Lung (tissue), 12 donors: ENCODE results near the gene PICK1. TPM values are rescaled to one million over a fixed set of nuclear protein-coding genes. Genes with fewer than 3 reads are reported as not detected.
A peak's percentile ranks its signal among the peaks of the same experiment; 100 is the strongest.

Source experiments
- ATAC-seq: fragments of 200-7000 bp; cut with Tn5 transposase; one replicate; pipeline ENCODE4 v1.9.1; 2020; ENCODE audit warnings: moderate number of reproducible peaks; ENCODE audit not compliant: insufficient read depth, low FRiP score
- DNase-seq, 3 donors: peaks; one replicate each; pipeline ENCODE4 v3.0.0-alpha.2; 2013 to 2017
- H3K27ac ChIP-seq, 2 donors: one replicate each; pipeline ENCODE4 v1.5.1; 2013; ENCODE audit warnings: mild to moderate bottlenecking in 2 of 2, moderate library complexity in 2 of 2, control low read depth in 1 of 2, inconsistent platforms in 1 of 2, low read depth in 1 of 2, low read length in 1 of 2
- H3K27me3 ChIP-seq, 3 donors: one replicate each; pipeline ENCODE4 v1.5.1; 2013; ENCODE audit warnings: low read length in 2 of 3; ENCODE audit not compliant: control insufficient read depth in 3 of 3, insufficient read depth in 3 of 3
- H3K36me3 ChIP-seq, 4 donors: one replicate each; pipeline ENCODE4 v1.5.1; 2013; ENCODE audit warnings: low read length in 4 of 4, mild to moderate bottlenecking in 1 of 4, moderate library complexity in 1 of 4; ENCODE audit not compliant: control insufficient read depth in 4 of 4, insufficient read depth in 4 of 4
- H3K4me1 ChIP-seq, 5 donors: one replicate each; pipeline ENCODE4 v1.5.1; 2013; ENCODE audit warnings: low read length in 5 of 5, mild to moderate bottlenecking in 2 of 5, moderate library complexity in 1 of 5; ENCODE audit not compliant: control insufficient read depth in 5 of 5, insufficient read depth in 5 of 5
- H3K4me3 ChIP-seq: one replicate; pipeline ENCODE4 v1.5.1; 2013; ENCODE audit warnings: mild to moderate bottlenecking, control low read depth, moderate library complexity
- H3K9ac ChIP-seq, 2 donors: one replicate each; pipeline ENCODE4 v1.5.1; 2013; ENCODE audit warnings: low read length in 2 of 2, control low read depth in 1 of 2; ENCODE audit not compliant: insufficient read depth in 1 of 2
- H3K9me3 ChIP-seq, 4 donors: one replicate each; pipeline ENCODE4 v1.5.1; 2013; ENCODE audit warnings: low read length in 3 of 4, mild to moderate bottlenecking in 1 of 4, moderate library complexity in 1 of 4; ENCODE audit not compliant: control insufficient read depth in 4 of 4, insufficient read depth in 3 of 4
- CTCF ChIP-seq: IDR thresholded peaks from 2 replicates; pipeline ENCODE4 v1.5.1; 2012; ENCODE audit warnings: mild to moderate bottlenecking; ENCODE audit errors: control extremely low read depth, extremely low read depth
- whole genome bisulfite sequencing, 2 donors: extraction: QIAGEN DNeasy Blood & Tissue Kit; methylation state at CpG; one replicate each; pipeline ENCODE4 v1.1.7; 2013; 5-methylcytosine and 5-hydroxymethylcytosine counted together
- polyA plus RNA-seq, 2 donors: library from polyadenylated mRNA; stranded (reverse); fragments of 200-250 nt; gene quantifications; one replicate each; pipeline ENCODE4 v1.2.1, GENCODE V29; 2013
- total RNA-seq, 2 donors: library from RNA; depleted of rRNA in 1 of 2; stranded (reverse); fragments of >200 nt in 1 of 2; gene quantifications; one replicate each; pipeline ENCODE4 v1.2.1, GENCODE V29; 2014 to 2021
- donor health status: control.
- donor health status: control.
- donor health status: Bipolar disorder and iron deficiency.
- donor health status: healthy.
- donor health status: DM: yes; HTN: yes; CAD: no.

The PICK1 gene
- total and polyA plus RNA-seq, 4 donors: 32.4 to 45.6 (median 37.3) TPM

DNA sequence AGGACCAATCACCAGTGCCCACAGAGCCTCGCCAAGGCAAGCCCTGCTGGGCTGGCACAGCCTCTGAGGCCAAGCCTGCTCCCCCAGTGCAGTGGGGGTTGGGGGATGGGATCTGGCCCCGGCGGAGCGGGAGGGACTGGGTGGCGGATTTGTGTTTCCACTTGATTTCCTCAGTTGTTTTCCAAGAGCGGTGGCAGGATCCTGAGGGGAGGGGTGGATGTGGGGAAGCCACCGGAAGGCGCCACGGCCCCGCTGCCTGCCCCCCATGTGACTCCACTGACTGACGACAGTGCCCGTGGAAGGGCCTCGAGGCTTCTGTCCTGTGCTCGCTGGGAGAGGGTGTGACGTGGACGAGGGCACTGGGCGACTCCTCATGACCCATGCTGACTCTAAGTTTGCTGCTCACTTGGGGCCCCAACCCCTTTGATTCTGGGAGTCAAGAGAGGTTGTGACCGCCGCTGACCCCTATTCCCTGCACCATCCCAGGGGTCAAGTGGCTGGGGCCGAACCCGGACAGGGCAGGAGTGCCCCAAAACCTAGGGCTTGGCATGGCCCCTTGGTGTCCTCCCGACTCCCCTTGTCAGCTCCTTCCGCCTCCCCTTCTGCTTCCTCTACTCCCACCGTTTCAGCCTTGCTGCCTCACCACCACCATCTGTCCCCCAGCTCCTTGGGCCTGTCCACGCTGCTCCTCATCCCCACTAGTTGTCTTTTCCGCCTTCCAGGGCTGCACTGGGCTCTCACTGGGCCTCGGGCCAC, 23.5 kb upstream of the PICK1 start:
- peak in 1 of 3 donors; percentile 52 for DNase-seq
- H3K4me3 ChIP-seq: no peak overlapping the region
- no peaks in the 10 kb centered on the region for H3K36me3 ChIP-seq
- 69 to 71% methylated on average over 27 of the region's 27 CpGs for WGBS, 2 donors
- H3K9ac ChIP-seq: no peak overlapping the region
- H3K4me1 ChIP-seq: peaks cover 0 to 18% (median 9%) of the 10 kb centered on the region in 5 donors
- H3K27me3 ChIP-seq: no peaks in the 10 kb centered on the region
- peaks cover 0 to 2% (median 0%) of the 10 kb centered on the region in 4 donors for H3K9me3 ChIP-seq
- H3K27ac ChIP-seq: peak overlapping the region in 1 of 2 donors; percentile 79
- no peak for TF ChIP-seq CTCF
- no peak for ATAC-seq

GRCh38 chr22:38034278-38034882, 22.8 kb upstream of the PICK1 start:
- H3K9me3 ChIP-seq: peaks cover 0 to 2% (median 0%) of the 10 kb centered on the region in 4 donors
- peak overlapping the region in 1 of 2 donors; percentile 79 for H3K27ac ChIP-seq
- H3K9ac ChIP-seq: no peak overlapping the region
- 40 to 60% methylated on average over 15 of the region's 15 CpGs for WGBS, 2 donors
- ATAC-seq (peak; percentile 45), DNase-seq (peak; percentile 79 to 91 (median 82))
- H3K27me3 ChIP-seq: no peaks in the 10 kb centered on the region
- peaks cover 0 to 16% (median 5%) of the 10 kb centered on the region in 5 donors for H3K4me1 ChIP-seq
- no peak for TF ChIP-seq CTCF
- no peak overlapping the region for H3K4me3 ChIP-seq
- H3K36me3 ChIP-seq: no peaks in the 10 kb centered on the region

GRCh38 chr22:38034884-38035529, 22.2 kb upstream of the PICK1 start:
- ATAC-seq (no peak), DNase-seq (no peak)
- Histone ChIP-seq H3K9me3 (peaks cover 0 to 2% (median 0%) of the 10 kb centered on the region in 4 donors), H3K9ac (no peak overlapping the region), H3K4me1 (peaks cover 0 to 16% (median 5%) of the 10 kb centered on the region in 5 donors), H3K36me3 (no peaks in the 10 kb centered on the region), H3K27ac (peak overlapping the region in 1 of 2 donors; percentile 26), H3K27me3 (no peaks in the 10 kb centered on the region), H3K4me3 (no peak overlapping the region)
- WGBS, 2 donors: 87 to 92% methylated on average over 9 to 11 of the region's 11 CpGs
- no peak for TF ChIP-seq CTCF
